ENCODE measurements around the gene CCDC175.

CCDC175 gene

GRCh38 chr14:59570122-59570521 is 6.5 kb downstream of the CCDC175 start:
- peak; percentile 71 for TF ChIP-seq CTCF (conservative IDR thresholded peaks at IDR 0.05)

GRCh38 chr14:59566725-59567124 is 9.9 kb downstream of the CCDC175 start:
- no peak for TF ChIP-seq CTCF (conservative IDR thresholded peaks at IDR 0.05)
- H3K27ac ChIP-seq = no peak overlapping the region

More at GRCh38 chr14:59570122-59570521, 6.5 kb downstream of the CCDC175 start:
- no peak overlapping the region for H3K27ac ChIP-seq

- no peak overlapping the region for H3K27ac ChIP-seq
- no peak for TF ChIP-seq CTCF (conservative IDR thresholded peaks at IDR 0.05)
Measured at GRCh38 chr14:59566296-59566695, 10.3 kb downstream of the CCDC175 start.

- no peak for TF ChIP-seq CTCF (conservative IDR thresholded peaks at IDR 0.05)
- peak overlapping the region; percentile 64 for H3K27ac ChIP-seq
Measured at GRCh38 chr14:59565087-59565486, 11.5 kb downstream of the CCDC175 start.

GRCh38 chr14:59564366-59564765 is 12.2 kb downstream of the CCDC175 start:
- TF ChIP-seq CTCF (conservative IDR thresholded peaks at IDR 0.05) = no peak
- H3K27ac ChIP-seq = peak overlapping the region; percentile 64

GRCh38 chr14:59547310-59547709 is 29.3 kb downstream of the CCDC175 start:
- H3K27ac ChIP-seq = no peak overlapping the region
- no peak for TF ChIP-seq CTCF (conservative IDR thresholded peaks at IDR 0.05)

- no peak overlapping the region for H3K27ac ChIP-seq
- no peak for TF ChIP-seq CTCF (conservative IDR thresholded peaks at IDR 0.05)
Measured at GRCh38 chr14:59543873-59544272, 32.7 kb downstream of the CCDC175 start.

- TF ChIP-seq CTCF (conservative IDR thresholded peaks at IDR 0.05) = no peak
- no peak overlapping the region for H3K27ac ChIP-seq
Measured at GRCh38 chr14:59541731-59542130, 34.9 kb downstream of the CCDC175 start.
